Measurements from ENCODE around the gene OR7A10. TPM values are rescaled to one million over a fixed set of nuclear protein-coding genes. Genes with fewer than 3 reads are reported as not detected.

OR7A10 gene
- total RNA-seq, 4 donors from 2014 or later, result not detected

GRCh38 chr19:14795078-14795721, 53.5 kb downstream of the OR7A10 start:
- TF ChIP-seq CTCF (IDR thresholded peaks at IDR 0.05; ENCODE audit: low read depth), result no peak

Small RNAs within 50 kb of the gene (small RNA-seq; reads per million reads assigned to genes)
- not detected for gene AC005255.1
- gene OR7A18P, result not detected

Other genes starting within 250 kb of the OR7A10 start
- gene ADGRE3, start 174.1 kb downstream of the OR7A10 start, total RNA-seq, result under 1 TPM in 2 of 4 donors, not detected in 2; 0.34 to 0.38 TPM
- gene ZNF333, start 158.9 kb downstream of the OR7A10 start, total RNA-seq, result 10 to 100 TPM; 17.4 to 47.5 (median 25.8) TPM
- 10 to 100 TPM in 1 of 4 donors, 1 to 10 TPM in 3; 2.3 to 18.4 (median 4.1) TPM for gene ADGRE2, start 70.4 kb downstream of the OR7A10 start, total RNA-seq
- not detected for gene OR7A5, start 13.7 kb downstream of the OR7A10 start, total RNA-seq
- gene OR7C1, start 13.7 kb downstream of the OR7A10 start, total RNA-seq, result not detected
- gene OR7A17, start 37.2 kb upstream of the OR7A10 start, total RNA-seq, result not detected
- gene OR7C2, start 92.6 kb upstream of the OR7A10 start, total RNA-seq, result not detected
- not detected for gene SLC1A6, start 130.9 kb upstream of the OR7A10 start, total RNA-seq
- gene CASP14, start 200.6 kb upstream of the OR7A10 start, total RNA-seq, result not detected
- not detected for gene OR1I1, start 233.3 kb upstream of the OR7A10 start, total RNA-seq

Data from subcutaneous adipose tissue (tissue), 4 donors.